Measurements from ENCODE around the gene TMEM92. TPM values are rescaled to one million over a fixed set of nuclear protein-coding genes. Genes with fewer than 3 reads are reported as not detected.
A peak's percentile ranks its signal among the peaks of the same experiment; 100 is the strongest.

Gene TMEM92
- total RNA-seq, 1 donor from 2014 or later = 0.26 TPM

DNA sequence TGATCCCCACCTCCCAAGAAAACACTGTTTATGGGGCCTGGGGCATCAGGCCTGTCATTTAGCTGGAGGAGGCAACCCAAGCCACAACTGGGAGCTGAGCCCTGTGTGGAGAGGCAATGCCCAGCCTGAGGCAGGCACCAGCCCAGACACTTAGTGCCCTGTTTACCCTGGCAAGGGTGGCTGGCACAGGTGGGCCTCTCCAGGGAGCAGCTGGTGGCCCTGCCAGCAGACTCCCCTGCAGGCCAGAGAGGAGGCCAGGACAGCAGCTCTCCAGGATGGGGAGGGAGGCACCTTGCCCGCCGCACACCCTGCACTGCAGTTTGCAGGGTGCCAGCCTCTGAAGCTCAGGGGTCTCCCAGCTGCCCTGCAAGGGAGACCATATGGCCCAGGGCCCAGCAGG lies 9.1 kb upstream of the TMEM92 start:
- Histone ChIP-seq H3K27me3 (ENCODE audit: control insufficient read depth, insufficient read depth, low read length) (peaks cover 9% of the 10 kb centered on the region), H3K4me3 (ENCODE audit: low read depth, low read length) (no peak overlapping the region), H3K36me3 (ENCODE audit: control insufficient read depth, insufficient read depth, low read length) (no peaks in the 10 kb centered on the region)
- TF ChIP-seq, protein P1, sequence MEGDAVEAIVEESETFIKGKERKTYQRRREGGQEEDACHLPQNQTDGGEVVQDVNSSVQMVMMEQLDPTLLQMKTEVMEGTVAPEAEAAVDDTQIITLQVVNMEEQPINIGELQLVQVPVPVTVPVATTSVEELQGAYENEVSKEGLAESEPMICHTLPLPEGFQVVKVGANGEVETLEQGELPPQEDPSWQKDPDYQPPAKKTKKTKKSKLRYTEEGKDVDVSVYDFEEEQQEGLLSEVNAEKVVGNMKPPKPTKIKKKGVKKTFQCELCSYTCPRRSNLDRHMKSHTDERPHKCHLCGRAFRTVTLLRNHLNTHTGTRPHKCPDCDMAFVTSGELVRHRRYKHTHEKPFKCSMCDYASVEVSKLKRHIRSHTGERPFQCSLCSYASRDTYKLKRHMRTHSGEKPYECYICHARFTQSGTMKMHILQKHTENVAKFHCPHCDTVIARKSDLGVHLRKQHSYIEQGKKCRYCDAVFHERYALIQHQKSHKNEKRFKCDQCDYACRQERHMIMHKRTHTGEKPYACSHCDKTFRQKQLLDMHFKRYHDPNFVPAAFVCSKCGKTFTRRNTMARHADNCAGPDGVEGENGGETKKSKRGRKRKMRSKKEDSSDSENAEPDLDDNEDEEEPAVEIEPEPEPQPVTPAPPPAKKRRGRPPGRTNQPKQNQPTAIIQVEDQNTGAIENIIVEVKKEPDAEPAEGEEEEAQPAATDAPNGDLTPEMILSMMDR (IDR thresholded peaks at IDR 0.05; ENCODE audit: insufficient read depth, low read length, severe bottlenecking) = no peak
- FAIRE-seq (no peak), DNase-seq (ENCODE audit: low read depth) (no peak)

DNA sequence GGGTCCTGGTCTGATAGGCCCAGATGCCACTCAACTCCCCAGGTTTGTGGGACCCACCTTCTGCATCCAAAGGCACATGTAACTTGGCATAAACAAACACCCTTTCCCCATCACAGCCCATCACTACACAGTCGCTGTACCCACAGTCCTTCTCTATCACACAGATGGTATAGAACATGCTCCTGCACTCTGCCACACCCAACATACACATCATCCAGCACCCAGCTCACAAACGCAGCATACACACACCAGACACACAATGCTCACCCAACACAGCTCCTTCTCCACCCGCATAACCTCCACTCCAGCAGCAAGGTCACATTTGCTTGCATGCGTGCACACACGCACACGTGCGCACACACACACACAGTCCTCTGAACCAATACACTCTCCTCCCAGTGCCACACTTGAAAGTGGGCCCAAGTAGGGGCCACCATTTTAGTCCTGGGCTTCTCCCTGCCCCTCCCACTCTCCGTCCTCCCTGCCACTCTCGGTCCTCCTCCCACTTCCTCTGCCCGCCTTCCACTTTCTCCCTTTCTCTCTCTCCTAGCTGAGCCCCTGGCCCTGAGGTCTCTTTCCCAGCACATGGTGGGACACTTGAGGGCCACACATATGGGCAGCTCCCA lies 8.5 kb upstream of the TMEM92 start:
- DNase-seq (ENCODE audit: low read depth) (no peak), FAIRE-seq (peak; percentile 97)
- no peak overlapping the region for H3K4me3 ChIP-seq (ENCODE audit: low read depth, low read length)
- TF ChIP-seq, protein P1 (IDR thresholded peaks at IDR 0.05; ENCODE audit: insufficient read depth, low read length, severe bottlenecking) = no peak
- peaks cover 9% of the 10 kb centered on the region for H3K27me3 ChIP-seq (ENCODE audit: control insufficient read depth, insufficient read depth, low read length)
- no peaks in the 10 kb centered on the region for H3K36me3 ChIP-seq (ENCODE audit: control insufficient read depth, insufficient read depth, low read length)

DNA sequence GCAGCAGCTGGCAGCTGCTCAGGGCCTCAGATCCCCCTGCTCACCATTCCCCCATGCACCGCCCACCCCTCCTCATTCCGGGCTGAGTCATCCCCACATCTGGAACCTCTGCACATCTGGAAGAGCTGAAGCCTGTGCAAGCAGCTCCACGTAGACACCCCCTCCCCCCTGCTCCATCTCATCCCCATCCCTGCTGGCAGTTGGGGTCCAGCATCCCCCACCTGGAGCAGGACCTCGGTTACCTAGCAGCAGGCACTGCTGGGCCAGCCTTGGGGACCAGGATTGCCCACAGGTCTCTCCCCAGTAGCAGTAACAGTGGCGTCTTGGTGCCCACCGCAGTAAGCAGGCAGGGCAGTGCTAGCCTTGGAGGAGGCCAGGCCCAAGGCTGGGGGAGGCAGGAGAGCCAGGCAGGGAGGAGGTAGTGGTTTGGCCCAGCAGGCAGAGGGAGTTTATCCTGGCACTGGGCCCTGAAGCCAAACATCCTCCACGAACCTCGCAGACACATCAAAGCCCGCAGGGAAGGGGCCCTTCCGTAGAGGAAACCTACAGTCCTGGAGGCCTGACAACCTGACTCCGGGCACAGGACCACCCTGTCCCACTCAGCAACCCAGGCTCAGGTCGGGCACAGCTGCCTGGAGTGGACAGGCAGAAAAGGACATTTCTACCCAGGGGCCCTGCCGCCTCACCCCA lies 7.7 kb upstream of the TMEM92 start:
- Histone ChIP-seq H3K4me3 (ENCODE audit: low read depth, low read length) (no peak overlapping the region), H3K36me3 (ENCODE audit: control insufficient read depth, insufficient read depth, low read length) (no peaks in the 10 kb centered on the region), H3K27me3 (ENCODE audit: control insufficient read depth, insufficient read depth, low read length) (peaks cover 9% of the 10 kb centered on the region)
- TF ChIP-seq, protein P1 (IDR thresholded peaks at IDR 0.05; ENCODE audit: insufficient read depth, low read length, severe bottlenecking) = peak; percentile 22
- FAIRE-seq = peak; percentile 66
- peak; percentile 44 for DNase-seq (ENCODE audit: low read depth)

DNA sequence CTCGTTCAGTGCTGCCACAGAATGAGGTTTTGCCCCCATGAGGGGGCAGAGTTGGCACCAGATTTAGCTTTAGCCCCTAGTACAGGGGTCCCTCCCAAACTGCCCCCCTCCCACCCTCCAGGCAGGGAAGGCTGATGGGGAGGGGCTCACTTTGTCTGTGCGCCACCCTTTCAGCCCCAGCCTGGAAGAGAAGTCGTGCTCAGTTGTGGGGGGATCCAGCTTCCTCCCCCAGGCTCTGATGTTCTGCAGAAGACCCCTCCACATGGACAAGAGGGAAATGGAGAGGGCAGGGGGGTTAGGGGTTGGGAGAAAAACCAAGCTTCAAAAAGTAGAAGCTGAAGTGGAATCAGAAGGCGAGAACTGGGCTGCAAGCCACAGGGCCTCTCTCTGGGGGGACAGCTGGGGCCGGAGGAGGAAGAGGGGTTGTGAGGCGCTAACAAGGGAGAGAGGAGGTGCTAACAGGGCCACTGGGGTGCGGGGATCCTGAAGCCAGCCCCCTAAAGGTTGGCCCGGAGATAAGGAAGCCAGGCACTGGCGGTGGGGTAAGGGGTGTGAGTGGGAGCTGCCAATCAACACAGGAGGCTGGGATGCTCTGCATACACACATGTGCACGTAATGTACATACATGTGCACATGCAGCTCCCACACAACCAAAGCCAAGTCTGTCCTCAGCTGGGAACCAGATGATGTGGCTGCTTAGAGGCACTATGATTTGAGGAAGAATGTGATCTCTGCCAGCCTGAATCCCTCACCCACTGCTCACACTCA lies 7.0 kb upstream of the TMEM92 start:
- H3K4me3 ChIP-seq (ENCODE audit: low read depth, low read length) = no peak overlapping the region
- DNase-seq (ENCODE audit: low read depth) (no peak), FAIRE-seq (peak; percentile 23)
- H3K27me3 ChIP-seq (ENCODE audit: control insufficient read depth, insufficient read depth, low read length) = peaks cover 9% of the 10 kb centered on the region
- H3K36me3 ChIP-seq (ENCODE audit: control insufficient read depth, insufficient read depth, low read length) = no peaks in the 10 kb centered on the region
- TF ChIP-seq, protein P1 (IDR thresholded peaks at IDR 0.05; ENCODE audit: insufficient read depth, low read length, severe bottlenecking) = no peak

DNA sequence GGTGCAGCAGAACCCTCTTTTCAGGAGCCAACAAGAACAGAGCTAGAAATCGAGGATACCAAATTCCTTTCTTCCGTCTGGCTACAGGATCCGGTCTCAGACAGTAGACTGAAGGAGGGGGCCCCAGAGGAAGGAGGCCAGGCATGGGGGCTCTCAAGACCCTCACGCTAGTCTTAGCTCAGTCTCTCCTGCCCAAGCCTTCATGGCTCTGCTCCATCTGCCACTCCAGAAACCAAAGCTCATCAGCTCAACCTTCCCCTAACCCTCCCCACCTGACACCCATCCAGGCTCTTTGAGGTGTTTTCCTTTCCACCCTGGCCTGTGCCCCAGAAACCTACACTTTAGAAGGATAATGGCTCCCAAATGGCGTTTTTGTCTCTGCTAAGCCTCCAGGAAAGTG lies 6.2 kb upstream of the TMEM92 start:
- TF ChIP-seq, protein P1 (IDR thresholded peaks at IDR 0.05; ENCODE audit: insufficient read depth, low read length, severe bottlenecking) = no peak
- H3K36me3 ChIP-seq (ENCODE audit: control insufficient read depth, insufficient read depth, low read length) = no peaks in the 10 kb centered on the region
- peaks cover 9% of the 10 kb centered on the region for H3K27me3 ChIP-seq (ENCODE audit: control insufficient read depth, insufficient read depth, low read length)
- no peak for FAIRE-seq
- H3K4me3 ChIP-seq (ENCODE audit: low read depth, low read length) = no peak overlapping the region
- no peak for DNase-seq (ENCODE audit: low read depth)
